Tibial nerve (tissue), 4 donors: Measurements from ENCODE around the gene APOBEC4. TPM values are rescaled to one million over a fixed set of nuclear protein-coding genes. Genes with fewer than 3 reads are reported as not detected.

Source experiments
- DNase-seq, 2 donors: peaks; one replicate each; pipeline ENCODE4 v3.0.0-alpha.2; 2019; ENCODE audit warnings: low spot score in 2 of 2
- H3K27ac ChIP-seq, 4 donors: fragments of 200-600 bp; sonication (generic) in 3 of 4; one replicate each; pipeline ENCODE4 v1.5.1; 2017 to 2019; ENCODE audit warnings: mild to moderate bottlenecking in 1 of 4
- H3K27me3 ChIP-seq, 2 donors: fragments of 200-600 bp; sonication (generic) in 1 of 2; one replicate each; pipeline versions ENCODE4 v1.5.1 to v1.6.0; 2017 to 2019
- H3K36me3 ChIP-seq, 3 donors: fragments of 200-600 bp; sonication (generic); one replicate each; pipeline ENCODE4 v1.5.1; 2018 to 2019
- H3K4me1 ChIP-seq, 4 donors: fragments of 200-600 bp; sonication (generic) in 3 of 4; one replicate each; pipeline ENCODE4 v1.5.1; 2017 to 2019
- H3K4me3 ChIP-seq, 4 donors: fragments of 200-600 bp; sonication (generic) in 3 of 4; one replicate each; pipeline ENCODE4 v1.5.1; 2017 to 2019; ENCODE audit warnings: mild to moderate bottlenecking in 1 of 4, moderate library complexity in 1 of 4
- H3K9me3 ChIP-seq, 4 donors: fragments of 200-600 bp; sonication (generic) in 3 of 4; one replicate each; pipeline ENCODE4 v1.5.1; 2017 to 2019
- EP300 ChIP-seq, 2 donors: sonication (generic); formaldehyde crosslinking; IDR thresholded peaks; one replicate each; pipeline ENCODE4 v1.6.1; 2017; ENCODE audit warnings: antibody characterized with exemption in 2 of 2, mild to moderate bottlenecking in 1 of 2
- POLR2A ChIP-seq, 2 donors: fragments of 450-650 bp; IDR thresholded peaks; one replicate each; pipeline ENCODE4 v1.6.1; 2017; ENCODE audit warnings: antibody characterized with exemption in 2 of 2, mild to moderate bottlenecking in 2 of 2, moderate library complexity in 2 of 2
- WGBS, 2 donors: methylation state at CpG; one replicate each; pipeline ENCODE4 v1.1.5; 2018; 5-methylcytosine and 5-hydroxymethylcytosine counted together
- total RNA-seq, 4 donors: library from RNA; depleted of rRNA; stranded (reverse); fragments of >200 nt; gene quantifications; one replicate each; pipeline ENCODE4 v1.1.0, GENCODE V29; 2016
- TF ChIP-seq, protein P1 (sequence below), 5 experiments: fragments of 200-600 bp in 3 of 5; fragments of 450-650 bp in 2 of 5; sonication (generic) in 3 of 5; IDR thresholded peaks; one replicate each; pipeline ENCODE4 v1.5.1; 2016 to 2019; ENCODE audit warnings: antibody characterized with exemption in 5 of 5, mild to moderate bottlenecking in 3 of 5, moderate library complexity in 2 of 5

Gene APOBEC4
- total RNA-seq, 4 donors from 2014 or later, result not detected

DNA sequence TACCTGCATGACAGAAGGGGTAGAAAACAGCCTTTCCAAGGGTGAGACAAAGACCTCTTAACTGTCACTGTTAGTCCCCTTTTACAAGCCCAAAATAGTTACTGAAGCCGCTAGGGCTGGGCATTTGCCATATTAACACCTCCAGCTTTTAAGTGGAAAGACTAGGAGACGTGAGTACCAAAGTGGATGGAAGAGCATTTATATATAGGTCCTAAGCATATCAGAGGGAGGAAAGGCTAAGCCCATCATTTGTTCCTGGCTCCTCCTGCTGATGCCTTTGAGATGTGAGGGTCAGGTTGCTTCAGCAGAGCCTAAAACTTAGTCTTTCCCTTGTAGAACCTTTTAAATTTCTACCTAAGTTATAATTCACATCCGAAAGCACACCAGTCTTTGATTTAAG is 25.7 kb upstream of the APOBEC4 start:
- TF ChIP-seq, protein P1, sequence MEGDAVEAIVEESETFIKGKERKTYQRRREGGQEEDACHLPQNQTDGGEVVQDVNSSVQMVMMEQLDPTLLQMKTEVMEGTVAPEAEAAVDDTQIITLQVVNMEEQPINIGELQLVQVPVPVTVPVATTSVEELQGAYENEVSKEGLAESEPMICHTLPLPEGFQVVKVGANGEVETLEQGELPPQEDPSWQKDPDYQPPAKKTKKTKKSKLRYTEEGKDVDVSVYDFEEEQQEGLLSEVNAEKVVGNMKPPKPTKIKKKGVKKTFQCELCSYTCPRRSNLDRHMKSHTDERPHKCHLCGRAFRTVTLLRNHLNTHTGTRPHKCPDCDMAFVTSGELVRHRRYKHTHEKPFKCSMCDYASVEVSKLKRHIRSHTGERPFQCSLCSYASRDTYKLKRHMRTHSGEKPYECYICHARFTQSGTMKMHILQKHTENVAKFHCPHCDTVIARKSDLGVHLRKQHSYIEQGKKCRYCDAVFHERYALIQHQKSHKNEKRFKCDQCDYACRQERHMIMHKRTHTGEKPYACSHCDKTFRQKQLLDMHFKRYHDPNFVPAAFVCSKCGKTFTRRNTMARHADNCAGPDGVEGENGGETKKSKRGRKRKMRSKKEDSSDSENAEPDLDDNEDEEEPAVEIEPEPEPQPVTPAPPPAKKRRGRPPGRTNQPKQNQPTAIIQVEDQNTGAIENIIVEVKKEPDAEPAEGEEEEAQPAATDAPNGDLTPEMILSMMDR (IDR thresholded peaks at IDR 0.05), result no peak
- TF ChIP-seq POLR2A (IDR thresholded peaks at IDR 0.05), result no peak
- H3K36me3 ChIP-seq, result no peaks in the 10 kb centered on the region
- DNase-seq, result no peak
- WGBS, 2 donors, result 92 to 96% methylated on average over 3 of the region's 3 CpGs
- no peaks in the 10 kb centered on the region for H3K9me3 ChIP-seq
- H3K4me3 ChIP-seq, result no peak overlapping the region
- no peak overlapping the region for H3K27ac ChIP-seq
- no peaks in the 10 kb centered on the region for H3K27me3 ChIP-seq
- H3K4me1 ChIP-seq, result peaks cover 0 to 12% (median 0%) of the 10 kb centered on the region in 4 donors

- TF ChIP-seq, protein P1 (IDR thresholded peaks at IDR 0.05), result no peak
- TF ChIP-seq EP300 (IDR thresholded peaks at IDR 0.05), result no peak
- TF ChIP-seq POLR2A (IDR thresholded peaks at IDR 0.05), result no peak
- Histone ChIP-seq H3K4me3 (no peak overlapping the region), H3K36me3 (no peaks in the 10 kb centered on the region), H3K27me3 (no peaks in the 10 kb centered on the region), H3K27ac (no peak overlapping the region), H3K9me3 (peaks cover 0 to under 1% (median 0%) of the 10 kb centered on the region in 4 donors), H3K4me1 (peaks cover 0 to 12% (median 0%) of the 10 kb centered on the region in 4 donors)
- DNase-seq, result no peak
- 56 to 62% methylated on average over 2 of the region's 2 CpGs for WGBS, 2 donors
Measured at GRCh38 chr1:183676586-183677189, 23.6 kb upstream of the APOBEC4 start.

DNA sequence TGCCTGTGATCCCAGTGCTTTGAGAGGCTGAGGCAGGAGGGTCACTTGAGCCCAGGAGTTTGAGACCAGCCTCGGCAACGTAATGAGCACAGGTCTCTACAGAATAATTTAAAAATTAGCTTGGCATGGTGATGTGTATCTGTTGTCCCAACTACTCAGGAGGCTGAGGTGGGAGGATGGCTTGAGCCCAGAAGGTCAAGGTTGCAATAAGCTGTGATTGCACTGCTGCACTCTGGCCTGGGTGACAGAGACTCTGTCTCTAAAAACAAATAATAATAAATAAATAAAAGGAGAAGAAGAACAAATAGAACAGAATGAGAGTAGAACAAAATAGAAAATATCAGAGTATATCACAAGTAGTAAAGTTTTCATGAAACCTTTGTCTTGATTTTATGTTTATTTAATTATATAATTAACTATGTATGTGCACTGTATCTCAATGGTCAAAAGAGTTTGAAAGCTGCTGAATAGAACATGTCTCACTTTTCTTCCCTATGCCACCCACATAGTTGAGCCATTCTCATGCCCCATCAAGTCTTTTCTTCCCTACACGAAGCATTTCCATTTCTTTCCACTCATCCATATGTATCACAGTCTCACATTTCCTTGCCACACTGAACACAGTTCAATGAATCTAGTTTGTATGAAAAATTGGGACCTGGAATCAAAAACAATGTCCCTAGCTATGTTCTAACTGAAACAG is 22.9 kb upstream of the APOBEC4 start:
- 69 to 79% methylated on average over 3 of the region's 3 CpGs for WGBS, 2 donors

DNA sequence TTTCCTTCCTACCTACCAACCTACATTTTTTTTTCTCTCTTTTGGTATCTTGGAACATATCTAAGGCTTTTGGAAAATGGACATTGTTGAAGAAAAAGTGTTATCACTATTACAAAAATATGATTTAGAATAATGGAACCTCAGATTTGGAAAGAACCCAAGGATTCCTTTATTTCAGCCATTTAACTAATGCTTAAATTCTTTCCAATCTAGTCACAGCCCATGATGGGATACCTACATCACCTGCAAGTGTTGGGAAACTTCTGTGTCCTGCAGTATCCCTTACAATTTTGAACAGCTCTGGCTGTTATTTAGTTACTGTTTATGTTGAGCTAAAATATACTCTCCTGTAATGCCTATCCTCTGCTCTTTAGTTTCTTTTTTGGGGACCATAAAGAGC is 22.3 kb upstream of the APOBEC4 start:
- TF ChIP-seq, protein P1 (IDR thresholded peaks at IDR 0.05), result no peak
- Histone ChIP-seq H3K9me3 (peaks cover 0 to 5% (median 0%) of the 10 kb centered on the region in 4 donors), H3K4me1 (peaks cover 0 to 12% (median 0%) of the 10 kb centered on the region in 4 donors), H3K27ac (no peak overlapping the region), H3K36me3 (no peaks in the 10 kb centered on the region), H3K27me3 (no peaks in the 10 kb centered on the region), H3K4me3 (no peak overlapping the region)
- DNase-seq, result no peak

More for the DNA sequence above, 22.9 kb upstream of the APOBEC4 start:
- Histone ChIP-seq H3K27me3 (no peaks in the 10 kb centered on the region), H3K9me3 (peaks cover 0 to 5% (median 0%) of the 10 kb centered on the region in 4 donors), H3K36me3 (no peaks in the 10 kb centered on the region), H3K4me1 (peaks cover 0 to 12% (median 0%) of the 10 kb centered on the region in 4 donors), H3K27ac (no peak overlapping the region), H3K4me3 (no peak overlapping the region)
- TF ChIP-seq, protein P1 (IDR thresholded peaks at IDR 0.05), result no peak
- TF ChIP-seq EP300 (IDR thresholded peaks at IDR 0.05) (no peak), POLR2A (IDR thresholded peaks at IDR 0.05) (no peak)
- DNase-seq, result no peak

GRCh38 chr1:183674886-183675285 is 21.8 kb upstream of the APOBEC4 start:
- Histone ChIP-seq H3K36me3 (no peaks in the 10 kb centered on the region), H3K27ac (no peak overlapping the region), H3K4me1 (peaks cover 0 to 12% (median 0%) of the 10 kb centered on the region in 4 donors), H3K9me3 (peaks cover 0 to 5% (median 0%) of the 10 kb centered on the region in 4 donors), H3K27me3 (no peaks in the 10 kb centered on the region), H3K4me3 (no peak overlapping the region)
- no peak for TF ChIP-seq EP300 (IDR thresholded peaks at IDR 0.05)
- TF ChIP-seq, protein P1 (IDR thresholded peaks at IDR 0.05), result no peak
- TF ChIP-seq POLR2A (IDR thresholded peaks at IDR 0.05), result no peak
- no peak for DNase-seq
- WGBS, 2 donors, result 62% methylated on average over 2 of the region's 2 CpGs
